Trophoblast cell (in vitro differentiated cells and primary cell): ENCODE data around the gene MUC15.

Experiments used
- DNase-seq, 2 donors: peaks; one replicate each; pipeline ENCODE4 v3.0.0-alpha.2; 2016
- H2AFZ ChIP-seq: 2 replicates; pipeline ENCODE4 v1.6.1; 2013; ENCODE audit warnings: low read length, moderate library complexity, mild to moderate bottlenecking; ENCODE audit not compliant: insufficient read depth, poor library complexity
- H2AK5ac ChIP-seq: 2 replicates; pipeline ENCODE4 v1.6.1; 2013; ENCODE audit warnings: mild to moderate bottlenecking, low read length
- H2BK120ac ChIP-seq: 2 replicates; pipeline ENCODE4 v1.6.1; 2013; ENCODE audit warnings: low read length, mild to moderate bottlenecking, moderate library complexity; ENCODE audit not compliant: insufficient read depth, poor library complexity
- H2BK12ac ChIP-seq: 2 replicates; pipeline ENCODE4 v1.6.1; 2013; ENCODE audit warnings: mild to moderate bottlenecking, low read length, moderate library complexity
- H2BK5ac ChIP-seq: 2 replicates; pipeline ENCODE4 v1.6.1; 2013; ENCODE audit warnings: low read length, low read depth, moderate library complexity, mild to moderate bottlenecking; ENCODE audit not compliant: poor library complexity
- H3K14ac ChIP-seq: 2 replicates; pipeline ENCODE4 v1.6.1; 2013; ENCODE audit warnings: mild to moderate bottlenecking, low read length
- H3K18ac ChIP-seq: 2 replicates; pipeline ENCODE4 v1.6.1; 2013; ENCODE audit warnings: mild to moderate bottlenecking, low read length
- H3K23ac ChIP-seq: 2 replicates; pipeline ENCODE4 v1.6.1; 2013; ENCODE audit warnings: low read length
- H3K27ac ChIP-seq: 2 replicates; pipeline ENCODE4 v1.5.1; 2013; ENCODE audit warnings: low read depth, mild to moderate bottlenecking, inconsistent platforms, low read length, moderate library complexity
- H3K27me3 ChIP-seq: 2 replicates; pipeline ENCODE4 v1.6.1; 2013; ENCODE audit warnings: inconsistent platforms, mild to moderate bottlenecking, low read length, moderate library complexity; ENCODE audit not compliant: insufficient read depth
- H3K36me3 ChIP-seq, 2 experiments: 1 replicate in 1 of 2; 2 replicates in 1 of 2; pipeline ENCODE4 v1.6.1; 2013; ENCODE audit warnings: low read length in 2 of 2, mild to moderate bottlenecking in 2 of 2, moderate library complexity in 1 of 2; ENCODE audit not compliant: insufficient read depth in 2 of 2, control insufficient read depth in 1 of 2
- H3K4ac ChIP-seq: 2 replicates; pipeline ENCODE4 v1.6.1; 2013; ENCODE audit warnings: low read depth, mild to moderate bottlenecking, low read length, moderate library complexity
- H3K4me1 ChIP-seq, 2 experiments: 1 replicate in 1 of 2; 2 replicates in 1 of 2; pipeline ENCODE4 v1.6.1; 2013; ENCODE audit warnings: low read length in 2 of 2, mild to moderate bottlenecking in 2 of 2, moderate library complexity in 1 of 2; ENCODE audit not compliant: insufficient read depth in 2 of 2, control insufficient read depth in 1 of 2
- H3K4me2 ChIP-seq: 2 replicates; pipeline ENCODE4 v1.6.1; 2013; ENCODE audit warnings: inconsistent platforms, mild to moderate bottlenecking, low read length, moderate library complexity
- H3K4me3 ChIP-seq: 2 replicates; pipeline ENCODE4 v1.5.1; 2013; ENCODE audit warnings: mild to moderate bottlenecking, low read depth, low read length, inconsistent platforms
- H3K79me1 ChIP-seq: one replicate; pipeline ENCODE4 v1.6.1; 2013; ENCODE audit warnings: low read length
- H3K79me2 ChIP-seq: 2 replicates; pipeline ENCODE4 v1.6.1; 2013; ENCODE audit warnings: low read length, mild to moderate bottlenecking; ENCODE audit not compliant: control insufficient read depth, insufficient read depth, poor library complexity
- H3K9ac ChIP-seq: 2 replicates; pipeline ENCODE4 v1.6.1; 2013; ENCODE audit warnings: mild to moderate bottlenecking, low read length
- H3K9me3 ChIP-seq: 2 replicates; pipeline ENCODE4 v1.6.1; 2013; ENCODE audit warnings: low read depth, mild to moderate bottlenecking, control low read depth, inconsistent platforms, low read length; ENCODE audit not compliant: insufficient read depth
- H4K12ac ChIP-seq: 2 replicates; pipeline ENCODE4 v1.6.1; 2013; ENCODE audit warnings: low read depth, mild to moderate bottlenecking, low read length, moderate library complexity
- H4K8ac ChIP-seq: 2 replicates; pipeline ENCODE4 v1.6.1; 2013; ENCODE audit warnings: low read depth, mild to moderate bottlenecking, low read length, moderate library complexity
- H4K91ac ChIP-seq: one replicate; pipeline ENCODE4 v1.6.1; 2013; ENCODE audit warnings: low read depth, mild to moderate bottlenecking, low read length, moderate library complexity
- WGBS: extraction: QIAGEN DNeasy Blood & Tissue Kit; methylation state at CpG from one replicate; pipeline ENCODE4 v1.1.7; 2013; ENCODE audit warnings: missing lambda C conversion rate; ENCODE audit not compliant: insufficient read length, insufficient coverage; ENCODE audit errors: extremely low coverage; 5-methylcytosine and 5-hydroxymethylcytosine counted together

Gene MUC15

GRCh38 chr11:26580929-26581328 is 8.9 kb upstream of the MUC15 start:
- Histone ChIP-seq H3K9me3 (no peaks in the 10 kb centered on the region), H2AFZ (no peak overlapping the region), H3K18ac (no peak overlapping the region), H3K4me3 (no peak overlapping the region), H3K36me3 (no peaks in the 10 kb centered on the region), H4K91ac (no peak overlapping the region), H2BK5ac (no peak overlapping the region), H3K4ac (no peak overlapping the region), H3K4me1 (no peaks in the 10 kb centered on the region), H2BK120ac (no peak overlapping the region), H2BK12ac (no peak overlapping the region), H3K4me2 (no peak overlapping the region), H3K9ac (no peak overlapping the region), H4K12ac (no peak overlapping the region), H3K79me1 (no peaks in the 10 kb centered on the region), H3K23ac (no peak overlapping the region), H3K79me2 (no peaks in the 10 kb centered on the region), H3K14ac (no peak overlapping the region), H2AK5ac (no peak overlapping the region), H3K27me3 (no peaks in the 10 kb centered on the region), H3K27ac (no peak overlapping the region), H4K8ac (no peak overlapping the region)
- WGBS = no CpG with 5 or more reads among the region's 3 CpGs
- DNase-seq = no peak

GRCh38 chr11:26579683-26580082 is 7.6 kb upstream of the MUC15 start:
- Histone ChIP-seq H2AK5ac (no peak overlapping the region), H3K27me3 (no peaks in the 10 kb centered on the region), H3K9ac (no peak overlapping the region), H3K14ac (no peak overlapping the region), H2BK5ac (no peak overlapping the region), H3K4me2 (no peak overlapping the region), H3K4me1 (no peaks in the 10 kb centered on the region), H3K18ac (no peak overlapping the region), H2AFZ (no peak overlapping the region), H3K27ac (no peak overlapping the region), H3K36me3 (no peaks in the 10 kb centered on the region), H4K91ac (no peak overlapping the region), H2BK12ac (no peak overlapping the region), H3K9me3 (no peaks in the 10 kb centered on the region), H3K79me1 (no peaks in the 10 kb centered on the region), H3K4me3 (no peak overlapping the region), H3K4ac (no peak overlapping the region), H2BK120ac (no peak overlapping the region), H3K23ac (no peak overlapping the region), H4K12ac (no peak overlapping the region), H3K79me2 (no peaks in the 10 kb centered on the region), H4K8ac (no peak overlapping the region)
- WGBS = no CpG with 5 or more reads among the region's 2 CpGs
- no peak for DNase-seq

DNA sequence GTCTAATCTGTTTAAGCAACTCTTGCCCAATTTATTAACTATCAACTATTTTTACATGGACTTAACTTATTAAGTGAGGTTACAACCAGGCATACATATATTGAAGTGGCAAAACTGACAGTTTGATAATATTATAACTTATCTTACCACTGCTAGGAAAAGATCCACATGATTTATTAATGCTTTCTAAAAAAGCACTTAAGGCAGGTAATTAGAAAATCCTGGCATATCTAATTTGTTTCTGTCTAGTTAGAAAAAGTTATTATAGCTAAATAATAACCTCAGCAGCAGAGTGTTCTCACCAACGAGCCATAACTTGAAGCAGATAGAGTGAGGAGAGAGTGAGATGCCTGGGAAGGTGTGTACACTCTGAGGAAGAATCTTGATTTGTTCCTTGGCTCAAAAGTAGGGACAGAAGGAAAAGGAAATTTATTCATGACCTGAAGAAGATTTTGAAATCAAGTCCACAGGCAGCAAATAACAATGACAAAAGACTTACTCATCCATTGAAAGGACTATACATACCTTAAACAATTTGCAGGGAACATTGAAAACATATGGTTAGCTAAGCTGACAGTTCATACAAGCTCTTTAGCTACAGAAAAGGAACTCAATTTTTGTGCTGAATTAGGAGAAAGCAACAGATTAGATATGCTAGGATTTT is 7.1 kb upstream of the MUC15 start:
- H4K91ac ChIP-seq = no peak overlapping the region
- H2BK120ac ChIP-seq = no peak overlapping the region
- no peak for DNase-seq
- no peaks in the 10 kb centered on the region for H3K27me3 ChIP-seq
- H3K9ac ChIP-seq = no peak overlapping the region
- no peak overlapping the region for H3K4me3 ChIP-seq
- no peak overlapping the region for H3K23ac ChIP-seq
- no CpG with 5 or more reads among the region's 1 CpG for WGBS
- H2AK5ac ChIP-seq = no peak overlapping the region
- no peak overlapping the region for H3K14ac ChIP-seq
- H2BK12ac ChIP-seq = no peak overlapping the region
- no peak overlapping the region for H4K8ac ChIP-seq
- no peak overlapping the region for H4K12ac ChIP-seq
- H2BK5ac ChIP-seq = no peak overlapping the region
- H3K27ac ChIP-seq = no peak overlapping the region
- no peak overlapping the region for H2AFZ ChIP-seq
- no peaks in the 10 kb centered on the region for H3K79me1 ChIP-seq
- no peaks in the 10 kb centered on the region for H3K4me1 ChIP-seq
- H3K4ac ChIP-seq = no peak overlapping the region
- no peak overlapping the region for H3K4me2 ChIP-seq
- H3K9me3 ChIP-seq = no peaks in the 10 kb centered on the region
- H3K79me2 ChIP-seq = no peaks in the 10 kb centered on the region
- H3K36me3 ChIP-seq = no peaks in the 10 kb centered on the region
- H3K18ac ChIP-seq = no peak overlapping the region

- no peak overlapping the region for H4K12ac ChIP-seq
- H3K18ac ChIP-seq = no peak overlapping the region
- H3K27ac ChIP-seq = no peak overlapping the region
- DNase-seq = no peak
- H3K14ac ChIP-seq = no peak overlapping the region
- H3K23ac ChIP-seq = no peak overlapping the region
- no peaks in the 10 kb centered on the region for H3K36me3 ChIP-seq
- no peak overlapping the region for H4K8ac ChIP-seq
- peaks cover 9 to 13% of the 10 kb centered on the region in 2 experiments for H3K4me1 ChIP-seq
- H3K9ac ChIP-seq = no peak overlapping the region
- H3K27me3 ChIP-seq = no peaks in the 10 kb centered on the region
- no peak overlapping the region for H2AK5ac ChIP-seq
- H3K4me2 ChIP-seq = no peak overlapping the region
- no peak overlapping the region for H3K4ac ChIP-seq
- H4K91ac ChIP-seq = no peak overlapping the region
- no CpG with 5 or more reads among the region's 5 CpGs for WGBS
- no peaks in the 10 kb centered on the region for H3K9me3 ChIP-seq
- no peak overlapping the region for H2BK5ac ChIP-seq
- peaks cover 4% of the 10 kb centered on the region for H3K79me1 ChIP-seq
- no peak overlapping the region for H2AFZ ChIP-seq
- no peak overlapping the region for H2BK12ac ChIP-seq
- H3K79me2 ChIP-seq = no peaks in the 10 kb centered on the region
- no peak overlapping the region for H3K4me3 ChIP-seq
- H2BK120ac ChIP-seq = no peak overlapping the region
Observed at GRCh38 chr11:26575946-26576345, 3.9 kb upstream of the MUC15 start.
